Neural progenitor cell (in vitro differentiated cells): ENCODE measurements around the gene GJA1. TPM values are rescaled to one million over a fixed set of nuclear protein-coding genes. Genes with fewer than 3 reads are reported as not detected.

Source experiments
- DNase-seq: peaks from one replicate; pipeline ENCODE4 v3.0.0-alpha.2; 2016; ENCODE audit warnings: low spot score
- H2AFZ ChIP-seq: fragments of 200-600 bp; sonication (generic); replicated peaks from 2 replicates; pipeline ENCODE4 v1.6.1; 2016; ENCODE audit warnings: antibody characterized with exemption
- H3F3A ChIP-seq: fragments of 200-600 bp; sonication (generic); 2 replicates; pipeline ENCODE4 v1.6.1; 2016; ENCODE audit warnings: antibody characterized with exemption, low read depth
- H3K27ac ChIP-seq: fragments of 200-600 bp; sonication (generic); 2 replicates; pipeline ENCODE4 v1.5.1; 2016; ENCODE audit warnings: mild to moderate bottlenecking
- H3K27me3 ChIP-seq: fragments of 200-600 bp; sonication (generic); 2 replicates; pipeline ENCODE4 v1.6.1; 2016; ENCODE audit warnings: mild to moderate bottlenecking, moderate library complexity
- H3K36me3 ChIP-seq: fragments of 200-600 bp; sonication (generic); 2 replicates; pipeline ENCODE4 v1.5.1; 2016
- H3K4me1 ChIP-seq: fragments of 200-600 bp; sonication (generic); 2 replicates; pipeline ENCODE4 v1.6.1; 2016; ENCODE audit warnings: mixed run types
- H3K4me2 ChIP-seq: fragments of 200-600 bp; sonication (generic); 2 replicates; pipeline ENCODE4 v1.6.1; 2016
- H3K4me3 ChIP-seq: fragments of 200-600 bp; sonication (generic); 2 replicates; pipeline ENCODE4 v1.5.1; 2016
- H3K79me2 ChIP-seq: fragments of 200-600 bp; sonication (generic); 2 replicates; pipeline ENCODE4 v1.6.1; 2016; ENCODE audit warnings: low read depth
- H3K9ac ChIP-seq: fragments of 200-600 bp; sonication (generic); 2 replicates; pipeline ENCODE4 v1.6.1; 2016
- H3K9me3 ChIP-seq: fragments of 200-600 bp; sonication (generic); 2 replicates; pipeline ENCODE4 v1.5.1; 2016; ENCODE audit warnings: low read depth
- H4K20me1 ChIP-seq: fragments of 200-600 bp; sonication (generic); 2 replicates; pipeline ENCODE4 v1.6.1; 2016; ENCODE audit warnings: low read depth
- H3K27ac Mint-ChIP-seq: 3 replicates; pipeline ENCODE4 v1.8.0; 2021; ENCODE audit warnings: mixed read lengths
- H3K27me3 Mint-ChIP-seq: 2 replicates; pipeline ENCODE4 v1.8.0; 2022; ENCODE audit warnings: low read depth, mild to moderate bottlenecking, inconsistent platforms, moderate library complexity, mixed read lengths; ENCODE audit not compliant: insufficient read depth
- H3K36me3 Mint-ChIP-seq: 3 replicates; pipeline ENCODE4 v1.8.0; 2021; ENCODE audit warnings: mixed read lengths
- H3K4me1 Mint-ChIP-seq: 3 replicates; pipeline ENCODE4 v1.8.0; 2021; ENCODE audit warnings: mixed read lengths
- H3K4me3 Mint-ChIP-seq: 3 replicates; pipeline ENCODE4 v1.8.0; 2021; ENCODE audit warnings: mild to moderate bottlenecking, moderate library complexity, mixed read lengths
- H3K9me3 Mint-ChIP-seq: 3 replicates; pipeline ENCODE4 v1.8.0; 2020; ENCODE audit warnings: mixed read lengths
- EZH2 ChIP-seq: fragments of 200-600 bp; sonication (generic); IDR thresholded peaks from 2 replicates; pipeline ENCODE4 v1.6.1; 2017; ENCODE audit warnings: antibody characterized with exemption, mild to moderate bottlenecking, moderate library complexity
- EZH2phosphoT487 ChIP-seq: fragments of 200-600 bp; sonication (generic); IDR thresholded peaks from 2 replicates; pipeline ENCODE4 v1.6.1; 2017; ENCODE audit warnings: antibody characterized with exemption
- total RNA-seq: library from RNA; depleted of rRNA; stranded (reverse); fragments of >200 nt; gene quantifications from 2 replicates; pipeline ENCODE4 v1.2.3, GENCODE V29; 2015; ENCODE audit warnings: low replicate concordance
- TF ChIP-seq, protein P1 (sequence below): fragments of 200-600 bp; sonication (generic); IDR thresholded peaks from 2 replicates; pipeline ENCODE4 v1.5.1; 2017; ENCODE audit warnings: antibody characterized with exemption, mild to moderate bottlenecking

Gene GJA1
- total RNA-seq, 1 donor from 2014 or later, result 622 TPM

DNA sequence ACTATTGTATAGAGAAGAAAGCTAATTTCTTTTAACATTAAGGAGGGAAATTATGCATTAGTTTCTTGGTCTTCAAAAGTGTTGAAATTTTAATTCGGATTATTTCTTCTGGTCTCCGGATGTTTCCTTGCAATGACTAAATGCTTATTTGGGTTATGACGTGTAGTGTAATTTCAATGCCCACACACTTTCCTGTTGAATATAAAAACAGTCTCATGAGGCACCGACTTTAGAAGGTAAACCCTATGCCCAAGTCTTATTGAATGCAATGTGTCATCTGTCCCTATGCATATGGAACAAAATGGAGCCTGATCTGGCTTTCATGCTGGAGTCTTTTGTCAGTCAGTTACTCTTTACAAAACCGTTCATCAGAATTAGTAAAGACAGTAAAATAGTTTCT is 17.7 kb downstream of the GJA1 start:
- Histone ChIP-seq H3K79me2 (peaks cover 15% of the 10 kb centered on the region), H2AFZ (no peak overlapping the region), H3K27me3 (no peaks in the 10 kb centered on the region), H3F3A (peaks cover 38% of the 10 kb centered on the region), H4K20me1 (peaks cover 22% of the 10 kb centered on the region), H3K27ac (no peak overlapping the region), H3K9me3 (no peaks in the 10 kb centered on the region), H3K9ac (no peak overlapping the region), H3K36me3 (peaks cover 9% of the 10 kb centered on the region), H3K4me3 (no peak overlapping the region), H3K4me2 (no peak overlapping the region), H3K4me1 (no peaks in the 10 kb centered on the region)
- Mint-ChIP-seq H3K9me3 (peaks cover 11% of the 10 kb centered on the region), H3K36me3 (peaks cover 25% of the 10 kb centered on the region), H3K27ac (no peak overlapping the region), H3K4me1 (no peaks in the 10 kb centered on the region), H3K27me3 (peaks cover 3% of the 10 kb centered on the region), H3K4me3 (no peak overlapping the region)
- TF ChIP-seq, protein P1, sequence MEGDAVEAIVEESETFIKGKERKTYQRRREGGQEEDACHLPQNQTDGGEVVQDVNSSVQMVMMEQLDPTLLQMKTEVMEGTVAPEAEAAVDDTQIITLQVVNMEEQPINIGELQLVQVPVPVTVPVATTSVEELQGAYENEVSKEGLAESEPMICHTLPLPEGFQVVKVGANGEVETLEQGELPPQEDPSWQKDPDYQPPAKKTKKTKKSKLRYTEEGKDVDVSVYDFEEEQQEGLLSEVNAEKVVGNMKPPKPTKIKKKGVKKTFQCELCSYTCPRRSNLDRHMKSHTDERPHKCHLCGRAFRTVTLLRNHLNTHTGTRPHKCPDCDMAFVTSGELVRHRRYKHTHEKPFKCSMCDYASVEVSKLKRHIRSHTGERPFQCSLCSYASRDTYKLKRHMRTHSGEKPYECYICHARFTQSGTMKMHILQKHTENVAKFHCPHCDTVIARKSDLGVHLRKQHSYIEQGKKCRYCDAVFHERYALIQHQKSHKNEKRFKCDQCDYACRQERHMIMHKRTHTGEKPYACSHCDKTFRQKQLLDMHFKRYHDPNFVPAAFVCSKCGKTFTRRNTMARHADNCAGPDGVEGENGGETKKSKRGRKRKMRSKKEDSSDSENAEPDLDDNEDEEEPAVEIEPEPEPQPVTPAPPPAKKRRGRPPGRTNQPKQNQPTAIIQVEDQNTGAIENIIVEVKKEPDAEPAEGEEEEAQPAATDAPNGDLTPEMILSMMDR, result no peak
- TF ChIP-seq EZH2phosphoT487, result no peak
- TF ChIP-seq EZH2, result no peak
- no peak for DNase-seq

- no peak overlapping the region for H3K27ac Mint-ChIP-seq
These were observed 24.7 kb downstream of the GJA1 start for GRCh38 chr6:121460170-121460569.

GRCh38 chr6:121463087-121463486 is 27.6 kb downstream of the GJA1 start:
- Mint-ChIP-seq H3K9me3 (no peaks in the 10 kb centered on the region), H3K27me3 (peaks cover 2% of the 10 kb centered on the region), H3K27ac (no peak overlapping the region), H3K36me3 (no peaks in the 10 kb centered on the region), H3K4me3 (no peak overlapping the region), H3K4me1 (no peaks in the 10 kb centered on the region)
- H3K4me2 ChIP-seq, result no peak overlapping the region
- H3K27me3 ChIP-seq, result no peaks in the 10 kb centered on the region
- no peaks in the 10 kb centered on the region for H3K36me3 ChIP-seq
- no peaks in the 10 kb centered on the region for H3K79me2 ChIP-seq
- no peak for DNase-seq
- H2AFZ ChIP-seq, result no peak overlapping the region
- no peaks in the 10 kb centered on the region for H3K9me3 ChIP-seq
- TF ChIP-seq, protein P1, result no peak
- TF ChIP-seq EZH2, result no peak
- TF ChIP-seq EZH2phosphoT487, result no peak
- H3F3A ChIP-seq, result no peaks in the 10 kb centered on the region
- H3K27ac ChIP-seq, result no peak overlapping the region
- no peak overlapping the region for H3K4me3 ChIP-seq
- no peak overlapping the region for H3K9ac ChIP-seq
- no peaks in the 10 kb centered on the region for H4K20me1 ChIP-seq
- H3K4me1 ChIP-seq, result no peaks in the 10 kb centered on the region

More at GRCh38 chr6:121460170-121460569, 24.7 kb downstream of the GJA1 start:
- no peak for DNase-seq
- H3K4me1 ChIP-seq, result no peaks in the 10 kb centered on the region
- no peaks in the 10 kb centered on the region for H3K36me3 ChIP-seq
- H4K20me1 ChIP-seq, result no peaks in the 10 kb centered on the region
- no peak overlapping the region for H3K27ac ChIP-seq
- no peak overlapping the region for H2AFZ ChIP-seq
- no peaks in the 10 kb centered on the region for H3F3A ChIP-seq
- H3K79me2 ChIP-seq, result no peaks in the 10 kb centered on the region
- no peaks in the 10 kb centered on the region for H3K36me3 Mint-ChIP-seq
- no peaks in the 10 kb centered on the region for H3K9me3 ChIP-seq
- H3K9ac ChIP-seq, result no peak overlapping the region
- H3K4me3 Mint-ChIP-seq, result no peak overlapping the region
- H3K27me3 Mint-ChIP-seq, result peaks cover 2% of the 10 kb centered on the region
- no peak overlapping the region for H3K4me3 ChIP-seq
- H3K4me2 ChIP-seq, result no peak overlapping the region
- H3K4me1 Mint-ChIP-seq, result no peaks in the 10 kb centered on the region
- H3K9me3 Mint-ChIP-seq, result no peaks in the 10 kb centered on the region
- H3K27me3 ChIP-seq, result no peaks in the 10 kb centered on the region
- TF ChIP-seq EZH2 (no peak), EZH2phosphoT487 (no peak)
- TF ChIP-seq, protein P1, result no peak
